ENCODE results near the gene GPATCH8. TPM values are rescaled to one million over a fixed set of nuclear protein-coding genes. Genes with fewer than 3 reads are reported as not detected.
"Not testable (repeated sequence)": the region's sequence is repeated elsewhere in the genome, so short reads cannot be mapped to it uniquely, and the experiment has no call there.

GPATCH8 gene
- 11.0 and 12.7 TPM in 2 replicates for total RNA-seq

DNA sequence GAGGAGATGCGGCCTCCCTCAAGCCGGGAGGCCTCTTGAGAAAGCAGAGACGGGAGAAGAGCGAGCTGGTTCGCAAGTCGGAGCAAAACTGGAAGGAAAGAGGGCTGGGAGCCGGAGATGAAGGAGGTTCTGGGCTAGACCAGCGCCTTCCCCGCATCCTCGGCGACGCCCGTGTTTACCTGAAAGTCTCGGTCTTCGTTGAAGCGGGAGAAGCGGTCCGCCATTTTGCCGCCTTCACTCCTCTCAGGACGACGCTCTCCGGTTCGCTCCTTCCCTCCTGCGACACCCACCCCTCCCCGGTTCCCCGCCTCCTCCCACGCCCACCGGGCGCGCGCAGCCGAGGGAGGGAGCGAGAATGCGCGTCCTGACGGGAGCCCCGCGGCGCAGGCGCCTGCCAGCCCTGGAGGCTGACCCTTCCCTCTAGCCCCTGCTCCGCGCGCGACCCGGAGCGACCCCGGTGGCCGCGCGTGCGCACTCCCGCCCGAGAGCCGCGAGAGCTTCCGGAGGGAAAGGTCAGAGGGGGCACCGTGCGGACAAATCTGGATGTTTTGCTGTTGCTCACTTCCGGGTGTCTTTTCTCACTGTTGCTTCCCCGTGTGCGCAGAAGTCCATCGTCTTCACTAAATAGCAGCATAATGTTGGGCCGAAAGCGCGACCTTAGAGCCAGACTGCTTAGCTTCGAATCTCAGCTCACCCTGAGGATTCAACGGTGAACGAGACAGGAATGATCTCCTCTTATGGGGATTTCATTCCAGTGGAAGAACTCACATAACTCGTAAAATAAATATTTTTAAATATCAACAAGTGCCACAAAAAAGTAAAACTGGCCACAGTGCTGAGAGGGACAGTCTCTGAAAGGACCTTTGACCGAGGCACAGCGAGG lies at the start of gene GPATCH8:
TSS of gene GPATCH8 (minus strand) at position 260 of the 883 bp plus-strand sequence. CDS start at position 224, 36 bp downstream.
- peak; percentile 66 for DNase-seq (ENCODE audit: low read depth, low spot score)

DNA sequence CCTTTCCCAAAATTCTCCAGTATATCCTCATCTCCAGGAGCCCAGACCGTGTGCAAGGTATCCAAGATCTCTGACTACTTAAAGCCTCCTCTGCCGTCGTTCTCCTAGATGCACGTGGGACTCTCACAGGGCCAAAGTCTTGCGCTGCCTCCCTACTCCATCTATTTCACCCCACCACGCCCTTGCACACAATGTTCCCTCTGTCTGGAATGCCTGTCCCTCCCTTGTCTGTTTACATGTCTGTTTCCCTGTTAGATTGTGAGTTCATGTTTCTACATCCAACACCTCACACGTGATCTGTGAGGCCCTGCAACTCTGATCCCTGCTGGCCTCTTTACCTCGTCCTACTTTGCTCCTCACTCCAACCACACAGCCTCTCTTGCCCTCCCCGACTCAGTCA lies 49.2 kb upstream of the GPATCH8 start:
- DNase-seq (ENCODE audit: low read depth, low spot score), result no peak

DNA sequence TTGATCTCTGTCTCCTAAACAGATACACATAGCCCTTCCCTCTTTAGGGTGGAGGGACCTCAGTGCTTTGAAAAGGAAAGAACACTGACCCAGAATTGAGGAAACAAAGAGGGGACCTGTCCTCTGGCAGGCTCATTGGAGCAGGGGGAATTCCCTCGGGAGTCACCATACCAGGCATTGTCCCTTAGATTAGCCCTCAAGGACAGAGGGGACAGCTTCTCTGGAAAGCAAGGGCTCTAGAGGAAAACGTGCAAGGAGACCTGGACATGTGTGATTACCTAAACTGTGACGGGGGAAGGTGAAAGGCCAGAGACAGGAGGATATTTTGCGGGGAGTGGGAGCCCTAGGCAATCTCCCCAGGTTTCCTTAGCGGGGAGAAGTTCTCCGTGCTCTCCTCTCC lies 46.5 kb upstream of the GPATCH8 start:
- DNase-seq (ENCODE audit: low read depth, low spot score), result no peak

DNA sequence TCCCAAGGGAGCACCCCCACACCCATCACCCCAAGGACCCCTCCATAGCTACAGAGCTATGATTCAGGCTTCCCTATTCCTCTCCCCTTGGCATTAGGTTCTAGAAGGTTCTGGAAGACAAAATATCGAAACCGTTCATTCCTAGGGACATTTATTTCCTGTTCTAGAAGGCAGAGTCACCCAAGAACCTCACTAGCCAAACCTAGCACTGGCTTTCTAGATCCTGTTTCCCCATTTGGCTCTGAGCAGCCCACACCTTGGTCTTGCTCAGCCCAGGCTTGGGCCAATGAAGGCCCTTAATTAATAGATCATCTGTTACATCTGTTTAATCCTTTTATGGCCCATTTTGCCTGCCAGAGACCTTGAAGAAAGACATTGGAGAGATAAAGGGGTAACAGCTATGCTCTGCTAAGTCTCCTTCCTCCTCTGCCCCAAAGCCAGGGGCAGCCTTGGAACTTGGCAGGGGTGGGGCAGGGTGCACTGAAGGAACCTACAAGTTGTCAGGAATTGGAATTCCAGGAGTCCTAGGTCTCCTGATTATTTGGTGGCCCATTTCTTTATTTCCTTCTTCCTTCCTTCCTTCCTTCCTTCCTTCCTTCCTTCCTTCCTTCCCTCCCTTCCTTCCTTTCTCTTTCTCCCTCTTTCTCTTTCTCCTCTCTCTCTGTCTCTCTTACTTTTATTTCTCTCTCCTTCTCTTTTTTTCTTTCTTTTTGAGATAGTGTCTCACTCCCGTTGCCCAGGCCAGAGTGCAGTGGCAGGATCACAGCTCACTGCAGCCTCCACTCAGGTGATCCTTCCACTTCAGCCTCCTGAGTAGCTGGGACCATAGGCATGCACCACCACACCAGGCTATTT lies 45.4 kb upstream of the GPATCH8 start:
- no peak for DNase-seq (ENCODE audit: low read depth, low spot score)

DNA sequence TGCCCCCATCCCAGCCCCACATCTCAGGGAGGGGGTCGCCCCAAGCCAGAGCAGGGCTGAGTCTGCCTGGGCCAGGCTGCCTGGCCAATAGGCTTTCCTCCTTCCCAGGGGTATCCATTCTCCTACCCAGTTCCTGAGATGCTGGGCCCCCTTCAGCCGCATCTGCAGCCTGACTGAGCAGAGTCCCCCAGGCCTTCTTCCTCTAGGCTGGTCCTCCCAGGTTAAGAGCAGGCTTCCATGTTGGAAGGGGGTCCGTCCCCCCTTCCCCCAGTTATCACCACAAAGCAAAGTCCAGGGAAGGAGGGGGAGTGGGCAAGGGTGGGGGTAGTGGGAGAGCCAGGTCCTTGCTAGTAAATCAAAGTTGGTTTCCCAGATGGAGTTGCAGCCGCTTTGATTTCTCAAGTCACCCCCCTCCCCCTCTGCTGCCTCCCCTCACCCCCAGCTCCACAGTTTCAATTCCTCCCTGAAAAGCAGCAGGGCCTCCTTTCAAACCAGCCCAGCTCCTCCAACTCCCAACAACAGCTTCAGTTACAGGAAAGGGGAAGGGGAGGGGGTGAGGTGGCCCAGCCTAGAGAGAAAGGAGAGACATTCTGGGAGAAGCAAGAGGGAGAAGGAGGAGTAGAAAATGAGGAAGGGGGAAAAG lies 44.5 kb upstream of the GPATCH8 start:
- DNase-seq (ENCODE audit: low read depth, low spot score), result no peak

DNA sequence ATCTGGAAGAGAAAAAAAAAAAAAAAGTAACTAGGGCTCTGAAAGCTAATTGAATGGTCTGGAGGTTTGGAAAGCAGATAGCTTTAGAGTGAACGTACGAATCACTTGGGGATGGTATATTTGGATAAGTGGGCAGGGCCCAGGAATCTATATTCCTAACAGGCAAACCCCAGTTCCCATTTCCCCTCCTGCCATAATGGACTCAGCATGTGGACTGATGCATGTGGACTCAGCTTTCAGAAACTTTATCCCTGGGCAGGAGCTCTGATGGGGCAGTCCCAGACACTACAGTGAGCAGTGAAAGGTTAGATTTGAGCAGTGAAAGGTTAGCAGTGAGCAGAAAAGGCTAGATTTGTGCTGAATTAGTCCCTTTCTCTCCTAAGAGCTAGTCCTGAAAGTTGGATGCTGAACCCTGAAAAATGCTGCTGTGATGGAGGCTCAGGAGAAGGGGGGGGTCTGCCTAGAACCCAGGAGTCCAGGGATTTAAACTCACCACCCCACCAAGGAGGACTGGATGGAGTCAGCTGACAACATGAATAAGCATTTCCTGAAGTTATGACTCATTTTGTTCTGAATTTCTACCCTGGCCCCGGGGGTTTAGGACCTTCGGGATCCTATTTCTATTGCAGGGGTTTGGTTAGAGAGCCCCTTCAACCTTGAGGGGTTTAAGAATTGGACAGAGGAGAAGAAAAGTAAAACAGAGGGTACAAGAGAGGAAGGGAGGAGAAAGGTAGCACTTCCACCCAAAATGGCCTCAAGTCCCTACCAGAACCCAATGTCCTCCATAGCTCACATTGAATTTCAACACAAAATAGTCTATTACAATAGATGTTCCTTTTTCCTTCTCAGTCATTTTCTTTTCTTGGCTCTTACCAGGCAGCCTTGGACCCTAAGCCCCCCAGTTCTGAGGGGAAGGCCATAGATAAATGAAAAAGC lies 43.7 kb upstream of the GPATCH8 start:
- DNase-seq (ENCODE audit: low read depth, low spot score), result no peak

DNA sequence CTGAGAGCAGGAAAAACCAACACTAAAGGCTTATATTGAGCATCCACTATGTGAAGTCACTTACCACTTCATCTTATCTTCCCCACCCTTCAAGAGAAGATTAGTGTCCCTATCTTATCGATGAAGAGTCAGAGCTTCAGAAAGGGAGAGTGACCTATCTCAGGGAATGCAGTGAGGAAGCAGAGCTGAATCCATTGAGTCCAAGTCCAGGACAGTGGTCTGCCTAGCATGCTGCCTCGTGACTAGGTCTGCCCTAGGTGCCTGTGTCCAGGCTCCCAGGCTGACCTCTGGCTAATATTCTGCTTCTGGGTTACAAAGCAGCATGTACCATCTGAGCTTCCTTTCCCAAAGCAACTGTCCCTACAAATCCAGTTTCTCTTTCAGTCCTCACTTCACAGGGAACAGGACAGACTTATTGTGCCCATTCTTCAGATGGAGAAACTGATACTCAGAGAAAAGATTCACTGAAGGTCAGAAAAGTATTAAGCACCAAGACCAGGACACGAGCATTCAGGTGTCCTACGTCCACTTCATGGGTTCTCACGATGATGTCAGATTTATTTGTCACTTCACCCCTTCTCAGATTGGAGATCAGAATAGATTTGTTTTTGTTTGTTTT lies 40.8 kb upstream of the GPATCH8 start:
- DNase-seq (ENCODE audit: low read depth, low spot score), result no peak

DNA sequence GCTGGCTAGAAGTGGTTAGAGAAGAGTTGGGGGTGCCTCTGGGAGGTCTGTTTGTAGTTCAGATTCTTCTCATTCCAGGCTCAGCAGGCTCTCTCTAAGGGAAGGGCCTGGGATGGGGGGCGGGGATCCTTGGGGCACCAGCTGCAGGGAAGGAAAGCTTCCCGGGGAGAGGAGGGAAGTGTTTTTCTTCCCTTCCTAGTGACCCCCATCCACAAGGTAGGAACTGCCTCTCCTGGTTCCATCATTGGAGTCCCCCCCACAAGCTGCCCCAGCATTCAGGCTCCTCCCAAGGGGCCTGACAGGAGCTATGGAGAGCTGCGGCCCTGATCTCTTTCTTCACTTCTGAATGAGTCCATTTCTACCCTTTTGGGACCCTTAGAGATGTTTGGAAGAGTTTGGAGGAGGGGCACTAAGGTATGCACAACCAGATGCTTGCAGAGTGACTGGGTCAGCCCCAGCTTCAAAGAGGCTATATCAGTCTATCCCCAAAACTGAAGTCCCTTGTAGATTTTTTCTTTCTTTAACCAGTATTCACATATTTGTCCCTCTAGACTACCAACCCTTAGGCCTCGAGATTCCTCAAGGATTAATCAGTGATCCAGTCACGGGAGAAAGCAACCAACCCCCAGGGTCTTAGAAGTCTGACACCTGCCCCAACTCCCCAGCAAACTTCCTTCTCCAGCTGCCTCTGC lies 40.2 kb upstream of the GPATCH8 start:
- DNase-seq (ENCODE audit: low read depth, low spot score), result no peak

DNA sequence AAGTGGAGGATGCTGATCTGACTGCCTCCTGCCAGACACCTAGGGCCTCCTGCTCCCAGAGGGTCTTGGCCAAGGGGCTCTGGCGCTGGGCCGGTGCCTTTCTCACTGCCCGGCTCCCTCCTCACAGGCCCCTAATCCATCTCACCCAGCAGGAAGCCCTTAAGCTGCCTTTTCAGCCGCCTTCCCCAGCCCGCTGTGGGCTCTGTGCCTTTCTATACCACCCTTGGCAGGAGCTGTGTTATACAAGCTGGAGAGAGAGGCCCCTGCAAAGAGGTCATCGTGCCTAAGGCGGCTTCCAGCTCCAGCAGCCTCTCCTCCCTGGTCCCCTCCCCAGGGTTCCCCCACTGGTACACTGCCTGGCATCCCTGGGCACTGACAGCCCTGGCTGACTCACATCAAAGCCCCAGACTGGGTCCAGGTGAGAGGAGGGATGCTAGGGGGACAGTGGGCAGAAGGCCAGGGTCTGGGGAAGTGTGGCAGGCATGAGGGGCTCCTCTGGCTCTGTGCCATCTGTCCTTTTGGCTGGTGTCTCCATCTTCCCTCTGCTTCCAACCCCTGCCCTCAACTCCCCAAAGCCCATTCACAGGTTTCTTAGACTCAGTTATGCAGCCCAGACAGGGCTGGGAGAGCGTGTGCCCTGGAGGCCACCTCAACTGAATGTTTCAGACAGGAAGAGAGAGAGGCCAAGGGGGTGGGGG lies 38.8 kb upstream of the GPATCH8 start:
- DNase-seq (ENCODE audit: low read depth, low spot score), result no peak

DNA sequence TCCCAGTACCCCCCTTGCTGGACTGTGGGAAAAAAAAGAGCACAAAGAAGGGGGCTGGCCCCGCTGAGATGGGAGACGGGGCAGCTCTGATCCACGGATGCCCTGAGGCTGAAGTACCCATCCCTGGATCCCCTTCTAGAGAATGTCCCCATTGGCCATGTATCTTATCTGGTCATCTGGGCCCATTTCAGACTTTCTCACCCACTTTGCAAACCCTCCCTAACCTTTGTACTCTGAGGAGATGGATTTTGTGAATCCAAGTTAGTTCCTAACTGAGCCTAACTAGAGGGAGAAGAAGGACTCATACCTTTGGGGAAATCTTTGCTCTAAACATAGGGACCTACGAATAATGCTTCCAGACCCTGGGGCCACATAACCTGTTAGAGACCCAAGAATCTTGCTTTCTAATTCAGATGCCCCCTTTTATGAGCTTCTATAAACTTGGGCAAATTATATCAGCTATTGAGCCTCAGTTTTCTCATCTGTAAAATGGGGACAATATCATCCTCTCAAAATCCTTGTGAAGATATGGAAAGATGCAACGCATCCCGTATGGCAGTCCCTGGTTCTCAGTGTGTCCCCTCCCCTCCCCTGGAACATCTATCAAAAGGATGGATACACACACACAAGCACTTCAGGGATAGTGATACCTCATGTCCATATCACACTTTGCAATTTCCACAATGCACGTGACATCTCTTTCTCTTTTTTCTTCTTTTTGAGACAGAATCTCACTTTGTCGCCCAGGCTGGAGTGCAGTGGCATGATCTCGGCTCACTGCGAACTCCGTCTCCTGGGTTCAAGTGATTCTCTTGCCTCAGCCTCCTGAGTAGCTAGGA lies 37.3 kb upstream of the GPATCH8 start:
- no peak for DNase-seq (ENCODE audit: low read depth, low spot score)

DNA sequence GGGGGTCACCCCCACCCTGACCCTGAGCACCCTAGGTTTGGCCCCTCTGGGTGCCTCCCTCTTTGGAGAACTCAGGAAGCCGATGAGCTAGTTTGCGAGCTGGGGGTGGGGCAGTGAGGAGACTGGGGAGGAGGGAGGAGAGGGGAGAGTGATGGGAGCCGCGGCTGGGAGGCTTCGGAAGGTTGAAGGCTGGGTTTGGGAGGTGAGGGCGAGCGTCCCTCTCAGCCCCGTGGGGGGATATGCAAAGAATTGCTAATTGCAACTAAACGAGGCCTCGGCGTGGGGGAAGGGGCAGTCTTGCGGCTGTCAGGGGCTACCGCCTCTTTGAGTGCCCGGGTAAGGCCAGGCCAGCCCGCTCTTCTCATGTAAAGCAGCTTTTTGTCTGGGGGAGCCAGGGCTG lies 36.5 kb upstream of the GPATCH8 start:
- no peak for DNase-seq (ENCODE audit: low read depth, low spot score)

DNA sequence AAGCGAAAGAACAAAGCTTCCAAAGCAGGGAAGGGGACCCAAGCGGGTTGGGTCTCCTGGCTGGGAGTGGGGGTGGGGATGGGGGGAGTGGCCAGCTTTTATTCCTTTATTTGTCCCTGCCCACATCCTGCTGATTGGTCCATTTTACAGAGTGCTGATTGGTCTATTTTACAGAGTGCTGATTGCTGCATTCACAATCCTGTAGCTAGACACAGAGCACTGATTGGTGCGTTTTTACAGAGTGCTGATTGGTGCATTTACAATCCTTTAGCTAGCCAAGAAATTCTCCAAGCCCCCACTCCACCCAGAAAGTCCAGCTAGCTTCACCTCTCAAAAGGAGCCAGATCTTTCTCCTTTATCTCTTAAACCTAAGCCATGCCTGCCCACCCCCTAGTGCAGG lies 34.7 kb upstream of the GPATCH8 start:
- DNase-seq (ENCODE audit: low read depth, low spot score), result not testable (repeated sequence)

DNA sequence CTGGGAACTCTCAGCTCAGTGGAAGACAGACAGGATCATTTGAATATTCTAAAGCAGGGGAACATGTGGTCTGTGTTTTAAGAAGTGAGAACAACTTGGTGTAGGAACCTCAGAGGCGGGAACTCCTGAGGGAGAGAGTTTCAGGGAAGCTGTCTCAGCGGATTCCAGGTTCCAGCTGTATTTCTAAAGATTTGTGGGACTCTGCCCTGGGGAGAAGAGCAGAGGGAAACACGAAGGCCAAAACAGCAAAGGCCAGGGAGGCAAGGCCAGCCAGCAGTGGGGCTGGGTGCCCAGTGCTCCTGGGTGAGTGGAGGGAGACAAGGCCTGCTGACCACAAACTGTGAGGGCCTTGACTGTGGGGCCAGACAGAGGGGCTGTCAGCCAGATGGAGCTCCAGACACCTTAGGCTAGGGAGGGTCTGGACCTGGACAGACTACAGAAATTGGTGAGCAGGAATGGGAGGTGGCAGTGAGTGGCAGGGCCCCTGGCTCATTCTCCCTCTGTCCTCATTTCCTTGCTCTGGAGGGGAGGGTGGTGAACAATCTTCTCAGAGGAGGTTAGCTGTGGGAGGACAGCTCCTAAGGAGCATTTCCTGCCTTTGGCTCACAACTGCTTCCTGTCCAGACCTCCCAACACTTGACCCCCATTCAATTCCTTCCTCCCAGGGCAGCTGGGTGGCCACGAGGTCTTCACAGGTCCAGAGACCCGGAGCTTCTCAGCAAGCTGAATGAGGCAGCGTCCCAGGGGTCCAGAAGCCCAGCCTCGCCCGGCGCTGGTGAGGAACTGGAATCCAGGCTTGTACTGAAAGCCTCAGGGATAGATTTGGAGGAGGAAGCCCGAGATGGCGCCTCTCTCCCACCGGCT lies 33.1 kb upstream of the GPATCH8 start:
- DNase-seq (ENCODE audit: low read depth, low spot score), result no peak

DNA sequence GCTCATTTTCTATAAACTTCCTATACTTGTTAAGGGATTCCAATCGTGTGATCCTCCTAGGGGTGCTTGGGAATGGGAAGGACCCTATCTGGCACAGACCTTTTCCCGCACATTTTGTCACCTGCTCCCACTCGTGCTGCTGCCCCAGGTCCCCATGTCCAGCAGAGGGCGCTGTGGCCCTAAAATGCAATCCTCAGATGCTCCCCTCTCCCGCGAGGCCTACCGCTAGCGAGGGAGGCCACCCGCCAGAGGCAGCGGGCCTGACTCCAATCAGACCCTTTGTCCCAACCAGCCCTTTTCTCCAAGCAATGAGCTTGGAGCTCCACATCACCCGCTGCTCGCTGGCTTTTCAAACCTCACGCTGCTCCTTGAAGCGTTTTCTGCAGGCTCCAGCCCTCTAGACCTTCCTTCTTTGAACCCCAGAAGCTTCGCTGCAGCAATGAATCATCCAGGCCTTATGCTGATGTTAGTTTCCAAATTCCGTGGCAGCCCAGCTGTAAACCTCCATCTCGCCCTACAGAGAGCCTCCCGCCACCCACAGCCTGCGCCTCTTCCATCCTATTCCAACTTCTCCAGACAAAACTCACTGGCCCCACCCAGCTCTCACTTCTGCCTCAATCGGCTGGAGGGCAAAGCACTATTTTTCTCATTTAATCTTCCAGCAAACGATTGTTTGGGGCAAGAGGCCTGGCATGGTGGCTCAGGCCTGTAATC lies 30.5 kb upstream of the GPATCH8 start:
- no peak for DNase-seq (ENCODE audit: low read depth, low spot score)

DNA sequence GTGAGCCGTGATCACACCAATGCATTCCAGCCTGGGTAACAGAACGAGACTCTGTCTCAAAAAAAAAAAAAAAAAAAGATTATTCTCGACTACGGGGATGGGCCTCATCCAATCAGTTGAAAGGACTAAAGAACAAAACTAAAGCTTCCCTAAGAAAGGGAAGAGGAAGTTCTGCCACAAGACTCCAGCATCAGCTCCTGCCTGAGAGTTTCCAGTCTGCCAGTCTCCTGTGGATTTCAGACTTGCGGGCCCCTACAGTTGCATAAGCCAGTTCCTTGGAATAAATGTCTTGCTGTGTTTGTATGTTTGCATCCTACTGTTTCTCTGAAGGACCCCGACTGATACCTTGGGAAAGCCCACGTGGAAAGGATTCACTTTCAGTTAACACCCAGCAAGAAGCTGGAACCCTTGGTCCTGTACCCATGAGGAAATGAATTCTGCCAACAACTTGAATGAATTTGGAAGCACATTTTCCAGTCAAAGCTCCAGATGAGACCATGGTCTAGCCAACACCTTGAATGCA lies 27.8 kb upstream of the GPATCH8 start:
- no peak for DNase-seq (ENCODE audit: low read depth, low spot score)

DNA sequence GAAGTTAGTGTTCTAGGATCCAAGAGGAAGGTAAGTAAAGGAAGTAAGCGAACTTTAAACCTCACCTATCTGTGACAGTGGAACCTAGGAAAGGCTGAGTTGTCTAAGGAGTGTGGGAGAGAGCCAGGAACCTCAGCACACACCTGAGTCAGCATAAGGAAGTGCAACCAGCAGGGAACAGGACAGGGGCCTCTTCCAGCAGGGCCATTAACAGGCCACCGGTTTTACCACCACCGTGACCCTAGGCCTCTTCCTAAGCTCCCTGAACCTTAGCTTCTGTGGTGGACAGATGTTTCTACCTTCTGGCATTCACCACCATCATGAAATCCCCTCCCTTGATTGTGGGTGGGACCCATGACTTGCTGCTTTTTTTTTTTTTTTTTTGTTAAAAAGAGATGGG lies 26.7 kb upstream of the GPATCH8 start:
- DNase-seq (ENCODE audit: low read depth, low spot score), result no peak
